OCI-LY3 (cell line): ENCODE measurements around the gene CCBE1.

Experiments
- CTCF ChIP-seq: fragments of 200-600, 300-600 bp; sonication (generic); IDR thresholded peaks from 2 replicates; pipeline ENCODE4 v1.5.1; 2014; ENCODE audit warnings: antibody characterized with exemption, low read length, low read depth
- EZH2phosphoT487 ChIP-seq: fragments of 200-600 bp; shearing (Covaris generic); IDR thresholded peaks from 2 replicates; pipeline ENCODE4 v1.6.1; 2018; ENCODE audit warnings: antibody characterized with exemption, mixed run types, low read depth

- TF ChIP-seq CTCF (no peak), EZH2phosphoT487 (no peak)
Observed at GRCh38 chr18:59597049-59597448, 100.2 kb downstream of the CCBE1 start.
